Cardiac fibroblast (primary cell): ENCODE results near the gene DCST1.

Source experiments
- DNase-seq, 2 donors: peaks; one replicate each; pipeline versions ENCODE4 v3.0.0 to v3.0.0-alpha.2; 2010; ENCODE audit warnings: low read depth in 2 of 2
- H3K4me3 ChIP-seq, 2 donors: replicated peaks in 1 of 2; 1 replicate in 1 of 2; 2 replicates in 1 of 2; pipeline ENCODE4 v1.5.1; 2011; ENCODE audit warnings: low read depth in 2 of 2, low read length in 2 of 2, mild to moderate bottlenecking in 2 of 2, moderate library complexity in 1 of 2
- TF ChIP-seq, protein P1 (sequence below): IDR thresholded peaks from one replicate; pipeline ENCODE4 v1.5.1; 2011; ENCODE audit warnings: low read depth, mild to moderate bottlenecking, low read length, inconsistent platforms

The DCST1 gene

DNA sequence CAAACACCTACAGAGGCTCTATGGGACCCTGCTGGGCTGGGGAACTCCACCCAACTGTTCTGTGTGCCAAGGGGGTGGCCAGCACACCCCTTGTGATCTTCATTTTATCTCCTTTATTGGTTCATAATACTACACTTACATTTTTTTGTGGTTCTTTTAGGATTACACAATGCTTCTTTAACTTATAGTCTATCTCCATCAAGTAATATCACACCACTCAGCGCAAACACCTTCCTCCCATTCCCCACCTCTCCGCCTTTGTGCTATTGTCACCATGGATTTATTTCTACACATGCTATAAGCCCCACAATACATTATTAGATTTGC, 61.0 kb downstream of the DCST1 start:
- no peak for DNase-seq
- H3K4me3 ChIP-seq: no peak overlapping the region
- TF ChIP-seq, protein P1, sequence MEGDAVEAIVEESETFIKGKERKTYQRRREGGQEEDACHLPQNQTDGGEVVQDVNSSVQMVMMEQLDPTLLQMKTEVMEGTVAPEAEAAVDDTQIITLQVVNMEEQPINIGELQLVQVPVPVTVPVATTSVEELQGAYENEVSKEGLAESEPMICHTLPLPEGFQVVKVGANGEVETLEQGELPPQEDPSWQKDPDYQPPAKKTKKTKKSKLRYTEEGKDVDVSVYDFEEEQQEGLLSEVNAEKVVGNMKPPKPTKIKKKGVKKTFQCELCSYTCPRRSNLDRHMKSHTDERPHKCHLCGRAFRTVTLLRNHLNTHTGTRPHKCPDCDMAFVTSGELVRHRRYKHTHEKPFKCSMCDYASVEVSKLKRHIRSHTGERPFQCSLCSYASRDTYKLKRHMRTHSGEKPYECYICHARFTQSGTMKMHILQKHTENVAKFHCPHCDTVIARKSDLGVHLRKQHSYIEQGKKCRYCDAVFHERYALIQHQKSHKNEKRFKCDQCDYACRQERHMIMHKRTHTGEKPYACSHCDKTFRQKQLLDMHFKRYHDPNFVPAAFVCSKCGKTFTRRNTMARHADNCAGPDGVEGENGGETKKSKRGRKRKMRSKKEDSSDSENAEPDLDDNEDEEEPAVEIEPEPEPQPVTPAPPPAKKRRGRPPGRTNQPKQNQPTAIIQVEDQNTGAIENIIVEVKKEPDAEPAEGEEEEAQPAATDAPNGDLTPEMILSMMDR: no peak

DNA sequence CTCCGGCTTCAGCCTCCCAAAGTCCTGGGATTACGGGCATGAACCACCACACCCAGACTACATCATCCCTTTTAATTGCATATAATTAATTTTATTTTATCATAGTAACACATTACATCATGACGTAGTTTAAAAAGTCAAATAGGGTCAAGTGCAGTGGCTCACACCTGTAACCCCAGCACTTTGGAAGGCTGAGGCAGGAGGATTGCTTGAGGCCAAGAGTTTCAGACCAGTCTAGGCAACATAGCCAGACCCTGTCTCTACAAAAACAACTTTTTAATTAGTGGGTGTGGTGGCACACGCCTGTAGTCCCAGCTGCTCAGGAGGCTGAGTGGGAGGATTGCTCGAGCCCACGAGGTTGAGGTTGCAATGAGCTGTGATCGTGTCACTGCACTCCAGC, 65.7 kb downstream of the DCST1 start:
- DNase-seq: no peak
- no peak overlapping the region for H3K4me3 ChIP-seq
- TF ChIP-seq, protein P1: no peak
